ENCODE measurements around the gene TTC16. TPM values are rescaled to one million over a fixed set of nuclear protein-coding genes. Genes with fewer than 3 reads are reported as not detected.

The TTC16 gene
- total RNA-seq, 5 donors from 2014 or later (not counting 1 experiment from before 2014, with no cell fraction given) = 4.6 to 31.8 (median 6.2) TPM

DNA sequence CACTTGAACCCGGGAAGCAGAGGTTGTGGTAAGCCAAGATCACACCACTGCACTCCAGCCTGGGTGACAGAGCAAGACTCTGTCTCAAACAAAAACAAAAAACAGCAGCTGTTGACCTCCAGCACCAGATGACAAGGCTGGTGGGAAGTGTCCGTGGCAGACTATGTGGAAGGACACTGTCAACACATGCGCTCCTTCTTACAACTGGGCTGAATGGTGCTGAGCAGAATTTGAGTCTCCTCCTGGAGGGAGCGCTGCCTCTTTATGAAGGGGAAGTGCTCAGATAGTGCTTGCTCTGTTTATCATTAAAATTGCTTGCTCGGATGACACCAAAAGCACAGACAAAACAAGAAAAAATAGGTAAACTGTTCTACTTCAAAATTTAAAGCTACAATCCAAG lies 18.3 kb upstream of the TTC16 start:
- Histone ChIP-seq H3K4me3 (ENCODE audit: control insufficient read depth in 1 of 2, extremely low read depth in 1 of 2, low read length in 1 of 2) (no peak overlapping the region), H3K36me3 (ENCODE audit: control insufficient read depth in 2 of 2, extremely low read depth in 1 of 2, insufficient read depth in 1 of 2, low read length in 1 of 2) (peaks cover 0 to 3% of the 10 kb centered on the region in 2 donors), H3K4me1 (ENCODE audit: control insufficient read depth in 1 of 2, extremely low read depth in 1 of 2, insufficient read depth in 2 of 2, low read length in 2 of 2) (peaks cover 3 to 11% of the 10 kb centered on the region in 2 experiments), H3K27ac (ENCODE audit: low read length) (no peak overlapping the region), H3K27me3 (replicated peaks in 1 of 2; ENCODE audit: control insufficient read depth in 2 of 2, extremely low read depth in 1 of 2, insufficient read depth in 2 of 2, low read length in 1 of 2) (no peaks in the 10 kb centered on the region), H3K9me3 (no peaks in the 10 kb centered on the region)
- H3K27ac Mint-ChIP-seq = no peak overlapping the region
- ChIA-PET CTCF (no interaction called here), POLR2A (no interaction called here)
- H3K4me3 Mint-ChIP-seq = peak overlapping the region in 2 of 3 donors; percentile 22 to 54
- no peak for ATAC-seq (replicated peaks in 1 of 4)
- peaks cover 14 to 17% (median 14%) of the 10 kb centered on the region in 3 donors for H3K4me1 Mint-ChIP-seq
- peaks cover 5% of the 10 kb centered on the region for H3K36me3 Mint-ChIP-seq
- no peaks in the 10 kb centered on the region for H3K9me3 Mint-ChIP-seq
- WGBS (ENCODE audit: insufficient coverage) = 83% methylated on average over 1 of the region's 5 CpGs
- DNase-seq = no peak
- no peaks in the 10 kb centered on the region for H3K27me3 Mint-ChIP-seq

- H3K36me3 Mint-ChIP-seq = peaks cover 5% of the 10 kb centered on the region
- H3K9me3 Mint-ChIP-seq = no peaks in the 10 kb centered on the region
- DNase-seq (no peak), ATAC-seq (replicated peaks in 1 of 4) (no peak)
- Histone ChIP-seq H3K4me3 (ENCODE audit: control insufficient read depth in 1 of 2, extremely low read depth in 1 of 2, low read length in 1 of 2) (no peak overlapping the region), H3K27me3 (replicated peaks in 1 of 2; ENCODE audit: control insufficient read depth in 2 of 2, extremely low read depth in 1 of 2, insufficient read depth in 2 of 2, low read length in 1 of 2) (no peaks in the 10 kb centered on the region), H3K4me1 (ENCODE audit: control insufficient read depth in 1 of 2, extremely low read depth in 1 of 2, insufficient read depth in 2 of 2, low read length in 2 of 2) (peaks cover 3 to 11% of the 10 kb centered on the region in 2 experiments), H3K27ac (ENCODE audit: low read length) (no peak overlapping the region), H3K36me3 (ENCODE audit: control insufficient read depth in 2 of 2, extremely low read depth in 1 of 2, insufficient read depth in 1 of 2, low read length in 1 of 2) (peaks cover 0 to 2% of the 10 kb centered on the region in 2 donors), H3K9me3 (no peaks in the 10 kb centered on the region)
- H3K27me3 Mint-ChIP-seq = no peaks in the 10 kb centered on the region
- CTCF ChIA-PET = no interaction called here
- H3K27ac Mint-ChIP-seq = peak overlapping the region; percentile 36 to 48
- peak overlapping the region; percentile 22 to 79 (median 54) for H3K4me3 Mint-ChIP-seq
- POLR2A ChIA-PET = no interaction called here
- WGBS (ENCODE audit: insufficient coverage) = 96% methylated on average over 4 of the region's 5 CpGs
- H3K4me1 Mint-ChIP-seq = peaks cover 14 to 17% (median 14%) of the 10 kb centered on the region in 3 donors
Observed at GRCh38 chr9:127698386-127698785, 17.5 kb upstream of the TTC16 start.

- H3K36me3 Mint-ChIP-seq = no peaks in the 10 kb centered on the region
- 15% methylated on average over 39 of the region's 41 CpGs for WGBS (ENCODE audit: insufficient coverage)
- H3K36me3 ChIP-seq (ENCODE audit: control insufficient read depth in 2 of 2, extremely low read depth in 1 of 2, insufficient read depth in 1 of 2, low read length in 1 of 2) = no peaks in the 10 kb centered on the region
- H3K27ac ChIP-seq (ENCODE audit: low read length) = peak overlapping the region; percentile 50
- ChIA-PET POLR2A (interaction anchor here in 1 of 2 donors (0.6 kb wide), 1 partner anchor 87 kb away, joined by 4 read pairs; no protein-coding TSS in a partner anchor), CTCF (no interaction called here)
- ATAC-seq (replicated peaks in 1 of 4) (peak; percentile 94 to 99 (median 98)), DNase-seq (peak; percentile 59 to 89 (median 78))
- H3K4me3 ChIP-seq (ENCODE audit: control insufficient read depth in 1 of 2, extremely low read depth in 1 of 2, low read length in 1 of 2) = peak overlapping the region; percentile 47 to 52
- peaks cover 3 to 11% of the 10 kb centered on the region in 2 experiments for H3K4me1 ChIP-seq (ENCODE audit: control insufficient read depth in 1 of 2, extremely low read depth in 1 of 2, insufficient read depth in 2 of 2, low read length in 2 of 2)
- no peaks in the 10 kb centered on the region for H3K9me3 ChIP-seq
- H3K27ac Mint-ChIP-seq = peak overlapping the region; percentile 73 to 78
- H3K4me3 Mint-ChIP-seq = peak overlapping the region; percentile 72 to 81 (median 79)
- H3K27me3 Mint-ChIP-seq = no peaks in the 10 kb centered on the region
- no peaks in the 10 kb centered on the region for H3K27me3 ChIP-seq (replicated peaks in 1 of 2; ENCODE audit: control insufficient read depth in 2 of 2, extremely low read depth in 1 of 2, insufficient read depth in 2 of 2, low read length in 1 of 2)
- no peaks in the 10 kb centered on the region for H3K9me3 Mint-ChIP-seq
- H3K4me1 Mint-ChIP-seq = peaks cover 14 to 17% (median 14%) of the 10 kb centered on the region in 3 donors
Observed at GRCh38 chr9:127698985-127699670, 16.8 kb upstream of the TTC16 start.

- Histone ChIP-seq H3K4me1 (ENCODE audit: control insufficient read depth in 1 of 2, extremely low read depth in 1 of 2, insufficient read depth in 2 of 2, low read length in 2 of 2) (peaks cover 3 to 11% of the 10 kb centered on the region in 2 experiments), H3K4me3 (ENCODE audit: control insufficient read depth in 1 of 2, extremely low read depth in 1 of 2, low read length in 1 of 2) (no peak overlapping the region), H3K27ac (ENCODE audit: low read length) (no peak overlapping the region), H3K27me3 (replicated peaks in 1 of 2; ENCODE audit: control insufficient read depth in 2 of 2, extremely low read depth in 1 of 2, insufficient read depth in 2 of 2, low read length in 1 of 2) (no peaks in the 10 kb centered on the region), H3K9me3 (no peaks in the 10 kb centered on the region), H3K36me3 (ENCODE audit: control insufficient read depth in 2 of 2, extremely low read depth in 1 of 2, insufficient read depth in 1 of 2, low read length in 1 of 2) (no peaks in the 10 kb centered on the region)
- 100% methylated on average over 1 of the region's 2 CpGs for WGBS (ENCODE audit: insufficient coverage)
- Mint-ChIP-seq H3K4me1 (peaks cover 14 to 17% (median 14%) of the 10 kb centered on the region in 3 donors), H3K27me3 (no peaks in the 10 kb centered on the region), H3K36me3 (no peaks in the 10 kb centered on the region), H3K27ac (peak overlapping the region in 1 of 2 donors; percentile 49), H3K4me3 (peak overlapping the region in 1 of 3 donors; percentile 79), H3K9me3 (no peaks in the 10 kb centered on the region)
- DNase-seq = no peak
- ChIA-PET CTCF (no interaction called here), POLR2A (interaction anchor here in 1 of 2 donors (0.6 kb wide), 1 partner anchor 86 kb away, joined by 4 read pairs; no protein-coding TSS in a partner anchor)
- ATAC-seq (replicated peaks in 1 of 4) = no peak
Observed at GRCh38 chr9:127700140-127700539, 15.7 kb upstream of the TTC16 start.

GRCh38 chr9:127700594-127701255 lies 15.2 kb upstream of the TTC16 start:
- no peaks in the 10 kb centered on the region for H3K9me3 ChIP-seq
- 91% methylated on average over 4 of the region's 5 CpGs for WGBS (ENCODE audit: insufficient coverage)
- ChIA-PET POLR2A (no interaction called here), CTCF (no interaction called here)
- no peaks in the 10 kb centered on the region for H3K27me3 ChIP-seq (replicated peaks in 1 of 2; ENCODE audit: control insufficient read depth in 2 of 2, extremely low read depth in 1 of 2, insufficient read depth in 2 of 2, low read length in 1 of 2)
- no peak for ATAC-seq (replicated peaks in 1 of 4)
- H3K9me3 Mint-ChIP-seq = no peaks in the 10 kb centered on the region
- H3K27ac Mint-ChIP-seq = no peak overlapping the region
- DNase-seq = no peak
- H3K36me3 ChIP-seq (ENCODE audit: control insufficient read depth in 2 of 2, extremely low read depth in 1 of 2, insufficient read depth in 1 of 2, low read length in 1 of 2) = no peaks in the 10 kb centered on the region
- H3K4me3 ChIP-seq (ENCODE audit: control insufficient read depth in 1 of 2, extremely low read depth in 1 of 2, low read length in 1 of 2) = no peak overlapping the region
- no peaks in the 10 kb centered on the region for H3K36me3 Mint-ChIP-seq
- H3K4me1 Mint-ChIP-seq = peaks cover 14 to 17% (median 14%) of the 10 kb centered on the region in 3 donors
- no peaks in the 10 kb centered on the region for H3K27me3 Mint-ChIP-seq
- H3K4me3 Mint-ChIP-seq = peak overlapping the region in 1 of 3 donors; percentile 79
- no peak overlapping the region for H3K27ac ChIP-seq (ENCODE audit: low read length)
- peaks cover 3 to 11% of the 10 kb centered on the region in 2 experiments for H3K4me1 ChIP-seq (ENCODE audit: control insufficient read depth in 1 of 2, extremely low read depth in 1 of 2, insufficient read depth in 2 of 2, low read length in 2 of 2)

GRCh38 chr9:127703289-127703946 lies 12.5 kb upstream of the TTC16 start:
- H3K4me1 ChIP-seq (ENCODE audit: control insufficient read depth in 1 of 2, extremely low read depth in 1 of 2, insufficient read depth in 2 of 2, low read length in 2 of 2) = peaks cover 3 to 25% of the 10 kb centered on the region in 2 experiments
- DNase-seq (no peak), ATAC-seq (replicated peaks in 1 of 4) (no peak)
- Mint-ChIP-seq H3K27me3 (no peaks in the 10 kb centered on the region), H3K36me3 (no peaks in the 10 kb centered on the region), H3K9me3 (no peaks in the 10 kb centered on the region), H3K4me1 (peaks cover 21 to 28% (median 22%) of the 10 kb centered on the region in 3 donors), H3K4me3 (no peak overlapping the region), H3K27ac (no peak overlapping the region)
- 73% methylated on average over 4 of the region's 9 CpGs for WGBS (ENCODE audit: insufficient coverage)
- H3K27me3 ChIP-seq (replicated peaks in 1 of 2; ENCODE audit: control insufficient read depth in 2 of 2, extremely low read depth in 1 of 2, insufficient read depth in 2 of 2, low read length in 1 of 2) = no peaks in the 10 kb centered on the region
- no peaks in the 10 kb centered on the region for H3K9me3 ChIP-seq
- H3K27ac ChIP-seq (ENCODE audit: low read length) = no peak overlapping the region
- no peak overlapping the region for H3K4me3 ChIP-seq (ENCODE audit: control insufficient read depth in 1 of 2, extremely low read depth in 1 of 2, low read length in 1 of 2)
- ChIA-PET POLR2A (interaction anchor here in 1 of 2 donors (0.8 kb wide), 1 partner anchor 267 kb away, joined by 3 read pairs; no protein-coding TSS in a partner anchor), CTCF (interaction anchor here in 1 of 2 donors (0.7 kb wide), 1 partner anchor 17 kb away, joined by 3 read pairs; no protein-coding TSS in a partner anchor)
- H3K36me3 ChIP-seq (ENCODE audit: control insufficient read depth in 2 of 2, extremely low read depth in 1 of 2, insufficient read depth in 1 of 2, low read length in 1 of 2) = no peaks in the 10 kb centered on the region
